Lower leg skin (tissue), 3 donors: ENCODE results near the gene RENBP.

ENCODE experiments used
- POLR2A ChIP-seq, 2 donors: fragments of 450-650 bp; IDR thresholded peaks; one replicate each; pipeline ENCODE4 v1.6.1; 2016 to 2017; ENCODE audit warnings: antibody characterized with exemption in 2 of 2, mild to moderate bottlenecking in 1 of 2, moderate library complexity in 1 of 2
- TF ChIP-seq, protein P1 (sequence below), 3 donors: fragments of 450-650 bp; IDR thresholded peaks; one replicate each; pipeline ENCODE4 v1.5.1; 2016; ENCODE audit warnings: antibody characterized with exemption in 3 of 3, mild to moderate bottlenecking in 3 of 3, moderate library complexity in 2 of 3

GRCh38 chrX:153903991-153904957, 40.2 kb downstream of the RENBP start, which contains the start of gene AVPR2:
- TF ChIP-seq, protein P1, sequence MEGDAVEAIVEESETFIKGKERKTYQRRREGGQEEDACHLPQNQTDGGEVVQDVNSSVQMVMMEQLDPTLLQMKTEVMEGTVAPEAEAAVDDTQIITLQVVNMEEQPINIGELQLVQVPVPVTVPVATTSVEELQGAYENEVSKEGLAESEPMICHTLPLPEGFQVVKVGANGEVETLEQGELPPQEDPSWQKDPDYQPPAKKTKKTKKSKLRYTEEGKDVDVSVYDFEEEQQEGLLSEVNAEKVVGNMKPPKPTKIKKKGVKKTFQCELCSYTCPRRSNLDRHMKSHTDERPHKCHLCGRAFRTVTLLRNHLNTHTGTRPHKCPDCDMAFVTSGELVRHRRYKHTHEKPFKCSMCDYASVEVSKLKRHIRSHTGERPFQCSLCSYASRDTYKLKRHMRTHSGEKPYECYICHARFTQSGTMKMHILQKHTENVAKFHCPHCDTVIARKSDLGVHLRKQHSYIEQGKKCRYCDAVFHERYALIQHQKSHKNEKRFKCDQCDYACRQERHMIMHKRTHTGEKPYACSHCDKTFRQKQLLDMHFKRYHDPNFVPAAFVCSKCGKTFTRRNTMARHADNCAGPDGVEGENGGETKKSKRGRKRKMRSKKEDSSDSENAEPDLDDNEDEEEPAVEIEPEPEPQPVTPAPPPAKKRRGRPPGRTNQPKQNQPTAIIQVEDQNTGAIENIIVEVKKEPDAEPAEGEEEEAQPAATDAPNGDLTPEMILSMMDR (IDR thresholded peaks at IDR 0.05): no peak
- TF ChIP-seq POLR2A (IDR thresholded peaks at IDR 0.05): no peak
